AG09309 (cell line): ENCODE results near the gene MIEF1.

Experiments used
- DNase-seq: peaks from one replicate; pipeline ENCODE4 v3.0.0-alpha.2; 2010; ENCODE audit warnings: low read depth
- H3K4me3 ChIP-seq: 2 replicates; pipeline ENCODE4 v1.5.1; 2011; ENCODE audit warnings: mild to moderate bottlenecking, low read depth, low read length, moderate library complexity; ENCODE audit not compliant: control insufficient read depth
- CTCF ChIP-seq: IDR thresholded peaks from 2 replicates; pipeline ENCODE4 v1.5.1; 2011; ENCODE audit warnings: mild to moderate bottlenecking, low read depth, low read length, inconsistent platforms; ENCODE audit not compliant: insufficient read depth, control insufficient read depth; ENCODE audit errors: missing control alignments

The MIEF1 gene

DNA sequence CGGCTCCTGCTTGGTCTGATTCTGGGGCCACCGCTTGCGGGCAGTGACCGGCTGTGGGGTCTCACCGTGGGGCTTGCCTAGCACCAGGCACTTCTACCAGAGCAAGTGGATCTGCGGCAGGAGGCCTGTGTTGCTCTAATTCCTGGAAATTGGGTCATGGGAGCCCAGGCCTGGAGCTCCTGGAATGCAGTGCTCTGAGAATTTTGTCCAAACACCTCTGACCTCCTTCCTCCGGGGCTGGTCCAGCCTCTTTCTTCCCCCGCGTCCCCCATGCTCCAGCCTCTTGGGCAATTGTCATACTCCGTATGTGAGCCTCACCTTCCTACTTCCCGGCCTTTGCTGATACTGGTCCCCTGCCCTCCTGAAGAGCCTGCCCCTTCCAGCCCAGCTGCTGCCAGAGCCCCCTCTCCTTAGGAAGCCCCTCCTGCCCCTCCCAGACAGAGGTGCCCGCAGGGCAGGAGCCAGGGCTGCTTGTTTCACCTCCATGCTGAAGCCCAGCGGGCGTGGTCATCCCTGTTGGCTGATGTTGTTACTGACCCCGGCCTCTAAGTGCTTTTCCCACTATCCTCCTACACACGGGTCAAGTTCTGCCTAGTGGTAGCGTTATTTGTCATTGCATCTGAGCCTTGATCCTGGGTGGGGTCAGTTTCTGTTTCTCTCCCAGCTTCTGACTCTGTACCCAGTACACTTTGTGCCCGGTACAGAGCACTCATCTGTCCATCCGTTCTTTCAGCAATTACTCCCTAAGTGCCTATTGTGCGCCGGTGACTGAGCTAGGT, 35.7 kb upstream of the MIEF1 start:
- H3K4me3 ChIP-seq = no peak overlapping the region
- no peak for TF ChIP-seq CTCF
- no peak for DNase-seq

GRCh38 chr22:39467390-39467895, 34.6 kb upstream of the MIEF1 start:
- TF ChIP-seq CTCF = no peak
- no peak overlapping the region for H3K4me3 ChIP-seq
- no peak for DNase-seq

GRCh38 chr22:39468487-39469325, 33.4 kb upstream of the MIEF1 start:
- H3K4me3 ChIP-seq = no peak overlapping the region
- no peak for TF ChIP-seq CTCF
- DNase-seq = no peak

DNA sequence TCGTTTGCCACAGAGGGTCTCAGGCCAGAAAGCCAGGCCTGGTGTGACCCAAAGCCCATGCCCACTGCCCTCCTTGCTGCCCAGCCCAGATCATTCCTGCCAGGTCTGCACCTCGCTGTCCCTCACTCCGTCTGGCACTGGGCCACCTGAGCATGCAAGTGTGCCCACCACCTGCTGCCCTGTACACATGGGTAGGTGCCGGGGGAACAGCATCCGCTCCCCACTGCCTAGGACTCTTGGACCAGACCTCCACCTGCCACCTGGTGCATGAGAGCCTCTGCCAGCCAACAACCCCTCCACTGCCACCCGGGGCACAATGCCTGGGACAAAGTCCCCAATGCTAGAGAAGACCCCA, 32.8 kb upstream of the MIEF1 start:
- no peak for TF ChIP-seq CTCF
- no peak for DNase-seq
- H3K4me3 ChIP-seq = no peak overlapping the region

GRCh38 chr22:39469681-39470450, 32.2 kb upstream of the MIEF1 start:
- no peak for DNase-seq
- TF ChIP-seq CTCF = no peak
- no peak overlapping the region for H3K4me3 ChIP-seq
